HG02938 (cell line): ENCODE measurements around the gene MEX3A.

Source experiments
- ATAC-seq: cut with Tn5 transposase; IDR thresholded peaks from one replicate; pipeline ENCODE4 v1.9.1; 2021; ENCODE audit warnings: mild to moderate bottlenecking, moderate library complexity; ENCODE audit not compliant: unreplicated experiment

Gene MEX3A

DNA sequence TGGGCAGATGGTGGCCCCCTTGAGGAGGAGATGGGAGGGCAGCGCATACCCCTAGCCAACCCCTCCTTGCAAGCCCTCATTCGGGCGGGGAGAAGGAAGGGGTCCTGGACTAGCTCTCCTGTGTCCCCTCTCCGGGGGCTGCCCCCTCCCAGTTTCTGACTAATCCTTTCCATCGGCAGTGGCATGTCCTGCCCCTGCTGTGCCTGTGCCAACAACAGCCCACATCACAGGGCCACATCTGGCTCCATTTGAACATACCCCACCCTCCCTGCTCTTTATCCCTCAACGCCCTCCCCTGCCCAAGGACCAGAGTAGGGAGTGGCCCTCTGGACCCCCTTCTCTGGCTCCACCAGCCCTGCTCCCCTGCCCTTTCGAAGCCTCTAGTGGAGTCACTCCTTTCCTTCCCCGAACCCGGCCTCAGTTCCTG, 21.3 kb upstream of the MEX3A start:
- no peak for ATAC-seq

DNA sequence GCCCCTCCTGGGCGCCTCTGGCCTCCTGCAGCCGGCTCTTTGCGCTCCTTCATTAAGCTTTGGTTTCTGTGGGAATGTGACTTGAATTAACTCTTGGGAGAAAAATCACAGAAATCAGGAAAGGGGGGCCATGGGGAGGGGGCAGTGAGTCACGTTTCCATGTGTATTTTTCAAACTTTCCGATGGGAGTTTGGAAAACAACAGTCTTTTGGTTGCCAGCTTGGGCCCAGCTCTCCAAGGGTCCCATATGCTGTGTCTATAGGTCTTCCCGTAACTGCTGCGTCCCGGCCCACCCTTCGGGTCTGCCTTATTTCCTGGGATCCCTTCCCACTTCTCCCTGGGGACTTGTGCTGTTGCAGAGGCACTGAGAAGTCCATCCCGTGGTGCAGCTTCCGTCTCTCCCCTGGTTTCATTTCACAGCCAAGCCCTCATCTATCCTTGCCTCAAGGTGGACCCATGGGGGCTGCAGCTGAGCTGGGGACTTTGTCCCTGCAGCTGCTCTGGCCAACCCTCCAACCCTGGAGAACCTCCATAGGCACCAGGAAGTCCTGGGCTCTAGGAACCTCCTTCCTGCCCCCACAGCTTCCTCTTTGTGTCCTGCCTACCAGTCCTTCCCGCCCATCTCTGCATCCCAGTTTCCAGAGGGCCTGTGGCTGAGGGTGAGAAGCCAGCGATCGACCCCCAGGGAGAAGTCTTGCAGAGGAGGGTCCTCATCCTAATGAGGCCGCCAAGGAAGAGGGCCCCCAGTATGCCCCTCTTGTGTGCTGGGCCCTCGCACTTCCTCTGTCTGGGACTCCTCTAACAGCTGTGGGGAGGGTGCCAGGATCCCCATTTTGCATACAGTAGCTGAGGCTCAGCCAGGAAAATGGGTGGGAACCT, 20.6 kb upstream of the MEX3A start:
- ATAC-seq: no peak

DNA sequence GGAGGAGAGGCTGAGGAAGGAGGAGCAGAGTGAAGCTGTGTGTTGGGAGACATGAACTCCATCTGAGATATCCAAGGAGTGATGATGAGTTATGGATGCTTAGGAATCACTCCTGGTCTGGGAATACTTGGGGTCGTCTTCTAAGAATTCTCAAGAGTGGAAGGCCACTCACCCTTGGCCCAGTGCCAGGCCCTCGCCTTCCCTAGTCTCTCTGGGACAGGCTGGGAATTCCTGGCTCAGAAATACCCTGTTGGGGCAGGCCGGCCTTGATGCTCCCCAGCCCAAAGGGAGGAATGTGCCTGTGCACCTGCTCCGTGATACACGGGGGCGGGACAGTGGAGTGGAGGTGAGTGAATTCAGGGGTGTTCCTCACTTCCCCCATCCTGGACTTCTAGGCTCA, 19.6 kb upstream of the MEX3A start:
- no peak for ATAC-seq

DNA sequence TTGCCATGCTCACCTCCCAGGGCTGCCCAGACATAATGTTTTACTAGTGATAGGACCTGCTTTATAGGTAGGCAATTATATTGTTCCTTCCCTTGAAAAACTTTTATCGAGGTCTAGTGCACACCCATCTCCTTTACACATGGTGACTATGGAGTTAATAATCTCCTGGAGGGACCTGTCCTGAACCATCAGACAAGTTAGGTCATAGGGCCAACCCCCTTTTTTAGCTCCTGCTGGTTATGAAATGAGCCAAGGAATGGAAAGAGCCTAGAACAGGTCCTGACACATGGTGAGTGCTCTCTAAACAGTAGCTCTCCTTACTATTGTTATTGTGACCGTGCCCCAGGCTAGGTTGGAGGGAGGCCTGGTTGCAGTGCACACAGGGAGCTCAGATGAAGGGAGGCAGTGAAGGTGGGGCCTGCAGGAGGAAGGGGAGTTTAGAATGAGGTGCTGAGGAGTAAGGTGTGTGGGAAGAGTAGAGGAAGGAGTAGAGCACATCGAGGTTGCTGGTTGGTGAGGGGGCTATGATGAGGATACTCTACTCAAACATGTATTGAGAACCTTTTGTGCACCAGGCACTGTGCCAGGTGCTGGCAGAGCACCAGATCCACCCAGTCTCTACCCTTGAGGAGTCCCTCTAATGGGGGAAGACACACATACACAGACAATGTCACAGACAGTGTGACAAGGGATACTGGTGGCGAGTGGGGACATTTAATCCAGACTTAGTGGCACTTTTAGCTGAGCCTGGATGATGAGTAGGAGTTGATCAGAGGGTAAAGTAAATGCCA, 18.1 kb upstream of the MEX3A start:
- ATAC-seq: no peak

DNA sequence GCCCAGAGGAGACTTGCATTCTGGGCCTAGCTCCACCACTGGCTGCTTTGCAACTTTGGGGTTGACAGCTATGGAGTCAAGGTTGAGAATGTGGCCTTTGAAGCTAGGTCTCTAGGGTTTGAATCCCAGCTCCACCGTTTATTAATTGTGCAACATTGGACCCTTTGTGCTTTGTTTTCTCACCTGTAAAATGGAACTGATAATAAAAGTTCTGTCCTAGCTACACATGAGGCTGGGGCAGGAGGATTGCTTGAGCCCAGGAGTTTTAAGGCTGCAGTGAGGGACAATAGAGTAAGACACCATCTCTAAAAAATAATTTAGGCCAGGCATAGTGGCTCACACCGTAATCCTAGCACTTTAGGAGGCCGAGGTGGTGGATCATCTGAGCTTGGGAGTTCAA, 17.0 kb upstream of the MEX3A start:
- no peak for ATAC-seq

DNA sequence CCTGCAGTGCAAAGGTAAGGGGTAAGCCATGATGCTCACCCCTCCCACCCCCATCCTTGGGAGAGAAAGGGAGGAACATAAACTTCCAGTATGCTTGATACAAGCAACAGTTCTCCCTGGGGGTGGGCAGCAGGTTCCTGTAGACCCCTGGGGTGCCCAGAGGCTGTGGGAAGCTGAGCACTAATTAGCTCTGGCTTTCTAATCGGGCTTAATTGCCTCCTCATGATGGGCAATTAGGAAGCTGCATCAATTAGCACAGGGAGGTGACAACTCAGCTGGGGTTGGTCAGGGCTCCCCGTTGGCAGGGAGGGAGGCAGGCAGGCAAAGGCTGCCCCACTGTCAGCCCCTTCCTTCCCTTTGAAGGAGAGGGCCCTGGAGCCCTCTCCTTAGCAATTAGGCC, 16.5 kb upstream of the MEX3A start:
- no peak for ATAC-seq

DNA sequence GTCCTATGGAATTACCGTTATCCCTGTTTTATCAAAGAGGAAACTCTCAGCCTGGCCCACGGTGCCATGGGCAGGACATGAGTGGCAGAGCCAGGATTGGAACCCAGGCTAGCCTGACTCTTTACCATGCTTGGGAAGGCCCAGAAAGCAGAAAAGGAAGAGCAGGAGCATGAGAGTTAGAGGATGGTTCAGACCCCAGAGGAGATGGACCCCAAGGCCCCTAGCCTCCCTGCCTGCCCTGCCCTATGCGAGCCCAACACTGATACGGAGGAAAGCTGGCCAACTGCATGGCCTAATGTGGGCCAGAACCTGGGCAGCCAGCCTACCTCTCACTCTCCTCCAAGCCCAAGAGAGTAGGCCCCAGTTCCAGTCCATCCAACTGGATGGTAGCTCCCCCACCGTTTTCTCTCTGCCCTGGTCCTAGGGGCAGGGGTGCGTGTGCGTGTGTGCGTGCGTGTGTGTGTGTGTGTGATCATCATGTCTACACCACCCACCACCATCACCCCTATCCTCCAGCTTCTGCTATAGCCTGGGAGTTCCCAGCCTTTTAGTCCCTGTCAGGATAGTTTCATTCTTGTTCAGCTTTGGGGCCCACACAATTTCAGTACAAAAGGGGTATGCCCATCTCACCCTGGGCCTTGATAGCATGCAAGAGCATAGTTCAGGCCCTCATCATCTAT, 15.4 kb upstream of the MEX3A start:
- no peak for ATAC-seq

DNA sequence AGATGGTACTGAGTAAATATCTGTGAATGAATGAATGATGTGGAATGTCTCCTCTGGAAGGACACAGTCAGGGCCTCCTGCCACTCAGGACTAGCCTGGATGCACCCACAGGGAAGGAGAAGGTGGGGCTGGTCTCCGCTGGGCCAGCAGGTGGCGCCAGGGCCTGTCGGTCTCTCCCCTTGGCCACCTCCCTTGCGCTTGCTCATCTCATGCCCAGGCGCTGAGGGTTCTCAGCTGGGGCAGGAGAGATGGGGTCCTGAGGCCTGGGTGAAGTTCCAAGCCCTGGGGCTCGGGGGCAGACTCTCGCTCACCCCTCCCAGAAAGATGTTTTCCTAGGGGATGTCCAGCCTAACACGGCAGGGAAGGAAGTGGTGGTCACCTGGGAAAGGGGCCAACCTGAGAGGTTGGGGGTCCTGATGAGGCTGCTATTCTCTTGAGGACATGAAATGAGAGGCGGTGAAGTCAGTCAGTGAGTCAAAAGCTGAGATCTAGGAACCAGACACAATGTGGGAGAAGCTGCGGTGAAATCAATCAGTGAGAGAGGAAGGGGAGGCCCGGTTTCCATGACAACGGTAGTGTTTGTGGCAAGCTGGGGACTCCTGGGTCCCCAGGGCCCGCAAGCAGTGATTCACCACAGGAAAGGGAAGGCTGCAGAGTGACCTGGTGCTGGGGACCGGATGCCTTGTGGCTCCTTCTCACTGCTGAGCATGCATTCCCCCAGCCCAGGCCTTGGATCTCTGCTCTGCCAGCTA, 14.6 kb upstream of the MEX3A start:
- peak; percentile 51 for ATAC-seq

DNA sequence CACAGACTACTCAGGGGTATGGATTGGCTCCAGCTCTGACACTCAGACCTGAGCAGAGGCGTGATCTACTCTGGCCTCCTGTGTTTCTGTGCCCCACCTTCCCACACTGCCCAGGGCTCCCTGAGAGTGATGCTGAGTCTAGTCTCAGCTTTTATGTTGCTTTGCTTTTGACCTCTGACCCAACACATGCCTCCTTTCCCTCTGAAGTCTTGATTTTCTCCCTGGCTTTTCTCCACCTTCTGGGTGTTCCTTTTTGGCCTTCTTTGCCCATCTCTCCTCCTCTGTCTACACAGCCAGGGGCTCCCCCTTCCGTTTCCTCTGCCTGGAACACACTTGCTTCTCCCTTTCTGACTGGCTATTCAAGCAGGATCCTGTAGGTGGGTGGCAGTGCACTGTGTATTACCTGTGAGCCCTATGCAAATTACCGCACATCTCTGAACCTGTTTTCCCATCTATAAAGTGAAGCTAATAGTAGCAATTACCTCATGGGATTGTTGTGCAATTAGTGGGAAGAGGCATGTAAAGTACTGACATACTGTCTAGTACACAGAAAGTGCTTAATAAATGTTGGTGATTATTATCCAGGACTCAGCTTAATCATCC, 13.7 kb upstream of the MEX3A start:
- ATAC-seq: no peak

DNA sequence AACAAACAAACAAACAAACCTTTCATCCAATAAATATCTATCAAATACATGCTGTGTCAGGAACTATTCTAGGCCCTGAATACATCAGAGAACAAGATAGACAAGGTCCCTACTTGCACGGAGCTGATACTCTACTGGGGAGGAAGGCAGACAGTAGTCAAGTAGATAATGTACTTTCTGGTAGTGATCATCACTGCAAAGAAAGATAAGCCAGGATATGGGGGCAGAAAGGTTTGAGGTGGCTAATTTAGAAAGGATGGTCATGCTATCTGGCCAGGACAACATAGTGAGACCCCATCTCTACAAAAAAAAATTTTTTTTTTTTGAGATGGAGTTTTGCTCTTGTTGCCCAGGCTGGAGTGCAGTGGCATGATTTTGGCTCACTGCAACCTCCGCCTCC, 9.3 kb upstream of the MEX3A start:
- no peak for ATAC-seq

DNA sequence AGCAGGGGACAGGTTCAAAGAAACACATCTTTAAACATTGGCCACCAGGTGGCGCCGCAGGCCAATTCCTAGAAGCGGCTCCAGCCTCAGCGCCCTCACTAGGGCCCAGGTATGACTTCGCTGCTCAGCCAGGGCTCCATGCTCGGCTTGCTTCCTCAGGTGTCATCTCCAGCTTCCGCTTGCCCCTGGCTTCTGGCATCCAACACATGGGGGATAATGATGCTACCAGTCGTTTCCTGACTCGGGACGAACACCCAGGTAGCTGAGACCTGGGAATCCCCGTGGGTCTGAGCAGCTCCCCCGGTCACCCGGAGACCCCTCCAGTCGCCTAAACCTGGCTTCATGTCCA, 8.5 kb upstream of the MEX3A start:
- no peak for ATAC-seq

DNA sequence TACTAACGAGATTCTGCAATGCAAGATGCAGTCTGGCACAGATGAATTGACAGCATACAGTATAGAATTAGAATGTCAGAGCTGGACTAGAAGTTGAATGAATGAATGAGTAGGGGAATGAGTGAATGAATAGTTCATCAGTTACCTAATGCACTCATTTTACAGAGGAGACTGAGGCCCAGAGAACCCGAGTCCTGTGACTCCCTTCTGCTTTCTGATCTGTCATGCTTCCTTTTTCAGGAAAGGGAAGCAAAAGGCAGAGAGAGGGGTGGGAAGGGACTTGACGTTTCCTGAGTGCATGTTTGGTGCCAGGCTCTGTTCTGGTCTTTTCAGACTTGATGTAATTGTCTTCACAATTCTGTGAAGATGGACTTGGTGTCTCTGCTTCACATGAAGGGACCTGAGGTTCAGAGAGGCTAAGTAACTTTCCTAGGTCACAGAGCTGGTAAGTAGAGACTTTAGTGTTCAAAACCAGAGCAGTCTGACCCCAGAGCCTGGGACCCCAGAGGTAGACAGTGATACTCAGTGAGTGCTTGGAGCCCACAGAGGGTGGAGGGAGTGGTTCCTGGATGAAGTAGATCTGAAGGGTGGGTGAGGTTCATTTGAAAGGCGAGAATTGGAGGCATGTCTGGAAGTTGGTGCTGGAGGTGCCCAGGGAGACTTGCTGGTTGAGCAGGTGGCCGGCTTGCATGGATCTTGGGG, 8.0 kb upstream of the MEX3A start:
- ATAC-seq: no peak

DNA sequence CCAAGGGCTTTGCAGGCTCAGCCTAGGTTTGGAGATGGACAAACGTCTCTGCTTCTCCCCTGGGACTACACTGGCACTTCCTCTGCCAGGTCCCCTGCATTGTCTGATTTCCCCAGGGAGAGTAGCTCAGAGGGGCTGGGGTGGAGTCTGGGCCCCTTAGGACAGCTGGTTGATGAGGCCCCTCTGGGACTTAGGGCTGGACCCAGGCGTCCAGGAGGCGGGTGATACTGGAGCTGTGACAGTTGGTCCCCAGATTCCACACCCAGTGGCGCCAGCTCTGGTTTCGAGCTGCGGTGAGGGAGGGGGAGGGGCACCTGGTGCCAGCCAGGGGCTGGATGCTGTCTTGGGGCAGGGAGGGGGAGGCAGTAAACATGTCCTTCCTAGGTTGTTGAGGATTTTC, 7.4 kb upstream of the MEX3A start:
- ATAC-seq: no peak

DNA sequence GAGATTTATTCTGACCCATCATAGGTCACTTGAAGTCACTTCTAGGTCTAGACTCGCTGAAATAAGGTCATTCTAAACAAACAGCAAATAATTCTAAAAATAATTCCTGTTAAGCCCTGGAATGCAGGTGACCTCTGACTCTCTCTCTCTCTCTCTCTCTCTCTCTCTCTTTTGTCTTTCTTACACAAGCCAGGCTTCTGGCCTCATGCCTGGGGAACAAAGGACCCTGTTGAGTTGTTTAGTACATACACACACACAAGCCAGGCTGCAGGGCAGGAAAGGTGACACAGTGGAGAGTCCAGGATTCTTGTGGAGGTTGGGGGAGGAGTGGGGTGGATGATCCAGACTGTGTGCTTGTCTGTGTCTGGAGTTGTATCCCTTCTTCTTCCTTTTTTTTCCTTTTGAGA, 4.0 kb upstream of the MEX3A start:
- ATAC-seq: no peak

DNA sequence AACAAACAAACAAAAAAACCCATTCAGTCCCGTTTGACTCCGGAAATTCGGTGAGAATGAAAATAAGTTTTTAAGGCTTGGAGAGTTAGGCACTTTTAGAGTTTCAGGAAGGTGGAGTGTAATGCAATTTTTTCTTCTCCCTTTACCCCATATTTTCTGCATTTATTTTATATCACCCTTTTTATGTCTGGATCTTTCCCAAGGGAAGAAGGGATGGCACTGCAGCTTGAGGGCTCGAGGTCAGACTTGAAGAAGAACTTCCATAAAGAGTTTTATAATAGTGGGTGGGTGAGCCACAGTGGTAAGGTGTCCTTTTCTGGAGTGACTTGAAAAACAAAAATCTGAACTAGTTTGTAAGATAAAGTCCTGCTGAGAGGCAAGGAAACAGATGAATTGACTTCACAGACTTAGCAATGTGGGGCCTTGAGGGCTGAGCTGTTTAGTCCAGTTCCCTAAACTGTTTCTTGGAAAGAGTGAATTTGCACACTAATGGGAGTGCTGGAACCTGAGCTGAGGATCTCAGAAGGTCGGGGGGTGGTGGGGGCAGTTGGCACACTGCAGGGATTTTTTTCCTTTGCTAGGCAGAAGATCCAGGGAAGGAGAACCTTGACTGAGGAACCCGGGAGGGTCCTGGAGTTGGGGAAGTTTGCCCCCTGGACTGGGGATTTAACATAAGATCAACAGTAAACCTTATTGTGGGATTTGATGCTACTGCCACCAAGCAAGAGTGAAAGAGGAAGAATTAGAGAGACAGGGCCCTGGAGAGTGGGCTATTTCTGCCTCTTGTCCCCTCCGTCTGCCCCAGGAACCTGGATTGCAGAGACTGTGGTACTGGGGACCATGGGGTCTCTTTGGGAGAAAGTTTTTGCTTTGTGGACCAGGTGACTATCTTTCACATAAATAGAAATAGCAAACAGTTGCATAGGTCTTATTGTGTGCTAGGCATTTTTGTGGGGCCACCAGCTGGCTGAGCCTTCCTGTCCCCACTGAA, 1.8 kb upstream of the MEX3A start:
- no peak for ATAC-seq

DNA sequence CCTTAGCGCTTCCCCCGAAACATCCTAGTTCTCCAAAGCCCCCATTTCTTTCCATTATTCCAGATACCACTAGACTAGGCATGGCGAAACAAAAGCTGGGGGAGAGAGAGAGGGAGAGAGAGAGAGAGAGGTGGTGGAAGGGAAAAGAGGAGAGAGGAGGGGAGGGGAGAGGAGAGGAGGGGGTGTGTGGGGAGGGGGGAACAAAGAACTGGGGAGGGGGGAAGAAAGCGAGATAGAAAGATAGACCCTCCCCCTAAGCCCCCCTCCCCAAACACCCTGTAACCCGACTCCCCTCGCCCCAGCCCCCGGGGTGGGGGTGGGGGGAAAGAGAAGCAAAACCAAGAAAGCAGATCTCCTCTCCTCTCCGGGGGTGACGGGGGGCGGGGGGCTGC, 352 bp downstream of the MEX3A start:
- ATAC-seq: no peak

DNA sequence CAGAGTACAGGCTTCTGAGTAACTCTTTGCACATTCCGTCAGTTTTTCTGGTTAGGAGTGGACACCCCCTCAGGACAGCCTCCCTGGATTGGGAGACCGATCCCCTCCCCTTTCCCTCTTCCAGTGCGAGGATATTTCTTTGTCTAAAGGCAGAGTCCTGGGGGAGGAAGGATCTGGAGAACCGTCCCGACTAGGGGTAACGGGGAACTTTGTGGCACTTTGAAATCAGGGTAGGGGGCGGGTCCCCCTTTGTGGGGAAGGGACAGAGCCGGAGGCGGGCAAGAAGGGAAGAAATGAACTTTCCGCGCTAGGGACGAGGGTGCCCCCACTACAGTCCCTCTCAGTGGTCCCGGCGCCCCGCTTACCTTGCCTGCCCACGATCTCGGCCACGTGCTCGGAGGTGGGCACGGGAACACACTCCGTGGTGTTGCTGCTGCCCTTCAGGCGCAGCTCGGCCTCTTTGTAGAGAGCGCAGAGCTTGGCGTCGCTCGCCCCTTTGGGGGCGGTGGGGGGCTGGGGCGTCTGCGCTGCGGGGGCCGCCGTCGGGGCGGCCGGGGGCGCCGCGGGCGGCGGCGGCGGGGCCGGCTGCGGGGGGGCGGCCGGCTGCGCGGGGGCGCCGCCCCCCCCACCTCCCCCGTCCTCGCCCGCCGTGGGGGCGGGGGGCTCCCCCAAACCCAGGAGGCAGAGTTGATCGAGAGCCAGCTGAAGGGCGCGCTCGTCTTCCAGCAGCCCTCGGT, 917 bp downstream of the MEX3A start:
- no peak for ATAC-seq

DNA sequence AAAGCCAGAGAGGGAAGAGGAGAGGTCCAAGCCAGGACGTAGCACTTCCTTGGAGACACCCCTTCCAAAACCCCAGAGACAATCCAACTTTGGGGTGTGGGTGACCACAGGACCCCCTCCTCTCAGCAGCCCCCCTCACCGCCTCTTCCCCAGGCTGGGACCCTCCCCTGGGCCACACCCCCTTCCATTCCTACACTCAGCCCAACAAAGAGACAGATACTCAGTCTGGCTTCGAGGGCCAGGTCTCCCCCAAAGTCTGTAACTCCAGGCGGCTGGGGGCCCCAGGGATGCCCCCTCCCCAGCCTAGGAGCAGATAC, 1.4 kb downstream of the MEX3A start:
- ATAC-seq: no peak
